Keratinocyte (primary cell): ENCODE data around the gene GPRC5B. TPM values are rescaled to one million over a fixed set of nuclear protein-coding genes. Genes with fewer than 3 reads are reported as not detected.

Experiments used
- DNase-seq: peaks from one replicate; pipeline ENCODE4 v3.0.0-alpha.2; 2011; ENCODE audit warnings: low read depth, missing footprints, low spot score
- FAIRE-seq: peaks from 2 replicates; lab custom pipeline; 2011; peaks lifted over from hg19 to GRCh38; lab: Jason Lieb, UNC
- H2AFZ ChIP-seq: 2 replicates; pipeline ENCODE4 v1.6.0; 2012; ENCODE audit warnings: low read length, control low read depth, inconsistent platforms; ENCODE audit not compliant: control insufficient read depth
- H3K27ac ChIP-seq: 2 replicates; pipeline ENCODE4 v1.5.1; 2011; ENCODE audit warnings: low read length; ENCODE audit not compliant: control insufficient read depth, insufficient read depth
- H3K27me3 ChIP-seq: 3 replicates; pipeline ENCODE4 v1.6.0; 2011; ENCODE audit warnings: low read length; ENCODE audit not compliant: control insufficient read depth, insufficient read depth; ENCODE audit errors: extremely low read depth
- H3K36me3 ChIP-seq, 2 experiments: 2 replicates in 1 of 2; 3 replicates in 1 of 2; pipeline ENCODE4 v1.5.1; 2011; ENCODE audit warnings: low read length in 2 of 2, mild to moderate bottlenecking in 1 of 2; ENCODE audit not compliant: control insufficient read depth in 2 of 2, insufficient read depth in 2 of 2; ENCODE audit errors: extremely low read depth in 1 of 2
- H3K4me1 ChIP-seq: 3 replicates; pipeline ENCODE4 v1.5.1; 2011; ENCODE audit warnings: low read length; ENCODE audit not compliant: control insufficient read depth, insufficient read depth; ENCODE audit errors: extremely low read depth
- H3K4me2 ChIP-seq: 3 replicates; pipeline ENCODE4 v1.6.0; 2011; ENCODE audit warnings: low read depth, low read length; ENCODE audit not compliant: control insufficient read depth, insufficient read depth; ENCODE audit errors: extremely low read depth
- H3K4me3 ChIP-seq, 3 experiments: fragments of 200-600 bp in 1 of 3; sonication (generic) in 1 of 3; 2 replicates in 2 of 3; 3 replicates in 1 of 3; pipeline ENCODE4 v1.5.1; 2011 to 2016; ENCODE audit warnings: low read length in 3 of 3, mild to moderate bottlenecking in 3 of 3, control low read depth in 2 of 3, inconsistent platforms in 1 of 3, low read depth in 1 of 3, mixed read lengths in 1 of 3, mixed run types in 1 of 3, moderate library complexity in 1 of 3; ENCODE audit not compliant: control insufficient read depth in 2 of 3, insufficient read depth in 2 of 3; ENCODE audit errors: extremely low read depth in 1 of 3
- H3K79me2 ChIP-seq: 2 replicates; pipeline ENCODE4 v1.6.0; 2012; ENCODE audit warnings: low read length; ENCODE audit not compliant: control insufficient read depth, insufficient read depth
- H3K9ac ChIP-seq: 3 replicates; pipeline ENCODE4 v1.6.0; 2011; ENCODE audit warnings: low read length; ENCODE audit not compliant: control insufficient read depth, insufficient read depth; ENCODE audit errors: extremely low read depth
- H3K9me1 ChIP-seq: 3 replicates; pipeline ENCODE4 v1.6.0; 2011; ENCODE audit warnings: low read length; ENCODE audit not compliant: control insufficient read depth, insufficient read depth; ENCODE audit errors: extremely low read depth
- H3K9me3 ChIP-seq: 2 replicates; pipeline ENCODE4 v1.5.1; 2012; ENCODE audit warnings: low read depth, low read length; ENCODE audit not compliant: control insufficient read depth
- H4K20me1 ChIP-seq: 3 replicates; pipeline ENCODE4 v1.6.0; 2011; ENCODE audit warnings: low read length; ENCODE audit not compliant: control insufficient read depth, insufficient read depth; ENCODE audit errors: extremely low read depth
- EZH2 ChIP-seq: IDR thresholded peaks from one replicate; pipeline ENCODE4 v1.6.1; 2012; ENCODE audit warnings: inconsistent platforms, mild to moderate bottlenecking, low read length, moderate library complexity
- dilution Hi-C: fragments of 300-500 bp; cut with MboI; formaldehyde crosslinking; loops from one replicate; pipeline ENCODE4 v1.7.0; 2020; ENCODE audit warnings: low sequenced_read_pairs; ENCODE audit not compliant: extremely low pct_ligation_motif_present
- polyA plus RNA-seq, 5 experiments: library from polyadenylated mRNA; depleted of rRNA in 3 of 5; stranded (reverse) in 3 of 5; stranded (forward) in 1 of 5; unstranded in 1 of 5; fragments of >200 nt; gene quantifications; 1 replicate in 1 of 5; 2 replicates in 3 of 5; 3 replicates in 1 of 5; pipeline versions ENCODE4 v1.2.1 to v1.2.3, GENCODE V29; 2011 to 2012; ENCODE audit warnings: missing spikeins in 2 of 5, low read depth in 1 of 5, low replicate concordance in 1 of 5
- TF ChIP-seq, protein P1 (sequence below), 3 experiments: IDR thresholded peaks in 1 of 3; conservative IDR thresholded peaks in 1 of 3; optimal IDR thresholded peaks in 1 of 3; 2 replicates in 2 of 3; 3 replicates in 1 of 3; pipeline versions ENCODE3 to v1.5.1; 2011; ENCODE audit warnings: low read length in 3 of 3, mild to moderate bottlenecking in 3 of 3, moderate library complexity in 2 of 3, control low read depth in 1 of 3, inconsistent platforms in 1 of 3; ENCODE audit not compliant: insufficient read depth in 2 of 3; ENCODE audit errors: extremely low read depth in 1 of 3

GPRC5B gene
- polyA plus RNA-seq, 1 donor (not counting 4 experiments of a cell fraction or from before 2014, with no cell fraction given) = 0.03 TPM

DNA sequence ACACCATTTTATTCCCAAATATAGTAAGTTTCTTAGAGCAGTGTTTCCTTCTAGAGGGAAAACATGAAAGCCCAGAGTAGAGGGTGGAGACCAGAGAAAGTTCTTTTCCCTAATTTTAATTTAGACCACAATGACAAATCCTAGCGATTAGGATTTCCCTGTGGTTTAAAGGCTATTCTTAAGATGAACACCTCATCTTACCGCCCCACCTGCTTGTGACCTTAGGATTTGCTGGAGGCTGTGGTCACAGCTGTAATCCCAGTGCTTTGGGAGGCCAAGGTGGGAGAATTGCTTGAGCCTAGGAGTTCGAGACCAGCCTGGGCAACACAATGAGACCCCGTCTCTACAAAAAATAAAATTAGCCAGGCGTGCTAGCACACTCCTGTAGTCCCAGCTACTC is 51.1 kb downstream of the GPRC5B start:
- dilution Hi-C loops = no loop called here

DNA sequence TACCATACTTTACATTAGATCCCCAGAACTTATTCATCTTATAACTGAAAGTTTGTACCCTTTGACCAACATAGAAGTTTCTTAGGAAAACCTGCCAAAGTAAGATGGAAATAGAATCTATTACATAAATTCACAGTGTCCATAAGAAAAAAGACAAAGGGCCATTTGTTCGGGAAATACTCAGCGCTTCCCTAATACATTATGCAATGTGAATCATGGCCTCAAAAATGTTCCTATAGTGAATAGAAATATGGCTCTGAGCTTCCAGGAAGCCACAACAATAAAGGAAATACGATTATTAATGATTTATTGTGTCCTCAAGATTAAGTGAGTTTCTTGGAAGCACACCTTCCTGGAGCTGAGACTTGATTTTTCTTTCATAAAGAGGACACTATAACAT is 51.5 kb downstream of the GPRC5B start:
- H3K27ac ChIP-seq = no peak overlapping the region
- H3K79me2 ChIP-seq = no peaks in the 10 kb centered on the region
- no peak overlapping the region for H2AFZ ChIP-seq
- no peak overlapping the region for H3K4me3 ChIP-seq
- no peak for FAIRE-seq
- dilution Hi-C loops = no loop called here
- H3K9me1 ChIP-seq = no peaks in the 10 kb centered on the region
- no peaks in the 10 kb centered on the region for H3K4me1 ChIP-seq
- no peak for DNase-seq
- no peak for TF ChIP-seq EZH2
- TF ChIP-seq, protein P1, sequence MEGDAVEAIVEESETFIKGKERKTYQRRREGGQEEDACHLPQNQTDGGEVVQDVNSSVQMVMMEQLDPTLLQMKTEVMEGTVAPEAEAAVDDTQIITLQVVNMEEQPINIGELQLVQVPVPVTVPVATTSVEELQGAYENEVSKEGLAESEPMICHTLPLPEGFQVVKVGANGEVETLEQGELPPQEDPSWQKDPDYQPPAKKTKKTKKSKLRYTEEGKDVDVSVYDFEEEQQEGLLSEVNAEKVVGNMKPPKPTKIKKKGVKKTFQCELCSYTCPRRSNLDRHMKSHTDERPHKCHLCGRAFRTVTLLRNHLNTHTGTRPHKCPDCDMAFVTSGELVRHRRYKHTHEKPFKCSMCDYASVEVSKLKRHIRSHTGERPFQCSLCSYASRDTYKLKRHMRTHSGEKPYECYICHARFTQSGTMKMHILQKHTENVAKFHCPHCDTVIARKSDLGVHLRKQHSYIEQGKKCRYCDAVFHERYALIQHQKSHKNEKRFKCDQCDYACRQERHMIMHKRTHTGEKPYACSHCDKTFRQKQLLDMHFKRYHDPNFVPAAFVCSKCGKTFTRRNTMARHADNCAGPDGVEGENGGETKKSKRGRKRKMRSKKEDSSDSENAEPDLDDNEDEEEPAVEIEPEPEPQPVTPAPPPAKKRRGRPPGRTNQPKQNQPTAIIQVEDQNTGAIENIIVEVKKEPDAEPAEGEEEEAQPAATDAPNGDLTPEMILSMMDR (optimal IDR thresholded peaks at IDR 0.05 in 1 of 3, IDR thresholded peaks at IDR 0.05 in 1 of 3, conservative IDR thresholded peaks at IDR 0.05 in 1 of 3; ENCODE audit: extremely low read depth in 1 of 3, insufficient read depth in 2 of 3, low read length in 3 of 3) = no peak
- H3K9me3 ChIP-seq = no peaks in the 10 kb centered on the region
- H3K36me3 ChIP-seq = no peaks in the 10 kb centered on the region
- H3K9ac ChIP-seq = no peak overlapping the region
- no peaks in the 10 kb centered on the region for H3K27me3 ChIP-seq
- H3K4me2 ChIP-seq = no peak overlapping the region
- H4K20me1 ChIP-seq = no peaks in the 10 kb centered on the region

More for the DNA sequence above, 51.1 kb downstream of the GPRC5B start:
- FAIRE-seq (no peak), DNase-seq (no peak)
- Histone ChIP-seq H3K9me3 (no peaks in the 10 kb centered on the region), H3K4me2 (no peak overlapping the region), H3K9ac (no peak overlapping the region), H3K27me3 (no peaks in the 10 kb centered on the region), H3K79me2 (no peaks in the 10 kb centered on the region), H3K9me1 (no peaks in the 10 kb centered on the region), H3K36me3 (no peaks in the 10 kb centered on the region), H4K20me1 (no peaks in the 10 kb centered on the region), H3K4me3 (no peak overlapping the region), H2AFZ (no peak overlapping the region), H3K4me1 (no peaks in the 10 kb centered on the region), H3K27ac (no peak overlapping the region)
- TF ChIP-seq, protein P1 (optimal IDR thresholded peaks at IDR 0.05 in 1 of 3, IDR thresholded peaks at IDR 0.05 in 1 of 3, conservative IDR thresholded peaks at IDR 0.05 in 1 of 3; ENCODE audit: extremely low read depth in 1 of 3, insufficient read depth in 2 of 3, low read length in 3 of 3) = no peak
- no peak for TF ChIP-seq EZH2
